ENCODE measurements around the gene ACSBG1.
A peak's percentile ranks its signal among the peaks of the same experiment; 100 is the strongest.

ACSBG1 gene

DNA sequence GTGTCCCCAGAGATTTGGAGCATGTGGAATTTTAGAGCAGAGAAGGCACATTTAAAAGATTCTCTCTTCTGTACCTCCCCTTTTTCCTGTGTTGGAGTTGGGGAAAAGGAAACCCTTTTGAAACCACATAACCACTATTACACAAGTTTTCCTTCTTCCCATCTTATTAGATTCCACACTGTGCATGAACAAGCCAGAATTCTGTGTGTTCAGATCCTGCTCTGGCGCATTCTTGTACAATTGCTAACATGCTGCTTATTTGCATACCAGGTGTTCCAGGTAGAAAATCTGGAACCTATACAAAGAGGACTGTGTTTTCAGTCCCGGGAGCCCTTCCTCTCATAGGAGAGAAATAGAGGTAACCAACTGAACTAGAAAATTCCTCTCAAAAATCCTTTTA is 100.6 kb downstream of the ACSBG1 start:
- DNase-seq (ENCODE audit: low read depth in 1 of 2, low spot score in 1 of 2) = no peak

DNA sequence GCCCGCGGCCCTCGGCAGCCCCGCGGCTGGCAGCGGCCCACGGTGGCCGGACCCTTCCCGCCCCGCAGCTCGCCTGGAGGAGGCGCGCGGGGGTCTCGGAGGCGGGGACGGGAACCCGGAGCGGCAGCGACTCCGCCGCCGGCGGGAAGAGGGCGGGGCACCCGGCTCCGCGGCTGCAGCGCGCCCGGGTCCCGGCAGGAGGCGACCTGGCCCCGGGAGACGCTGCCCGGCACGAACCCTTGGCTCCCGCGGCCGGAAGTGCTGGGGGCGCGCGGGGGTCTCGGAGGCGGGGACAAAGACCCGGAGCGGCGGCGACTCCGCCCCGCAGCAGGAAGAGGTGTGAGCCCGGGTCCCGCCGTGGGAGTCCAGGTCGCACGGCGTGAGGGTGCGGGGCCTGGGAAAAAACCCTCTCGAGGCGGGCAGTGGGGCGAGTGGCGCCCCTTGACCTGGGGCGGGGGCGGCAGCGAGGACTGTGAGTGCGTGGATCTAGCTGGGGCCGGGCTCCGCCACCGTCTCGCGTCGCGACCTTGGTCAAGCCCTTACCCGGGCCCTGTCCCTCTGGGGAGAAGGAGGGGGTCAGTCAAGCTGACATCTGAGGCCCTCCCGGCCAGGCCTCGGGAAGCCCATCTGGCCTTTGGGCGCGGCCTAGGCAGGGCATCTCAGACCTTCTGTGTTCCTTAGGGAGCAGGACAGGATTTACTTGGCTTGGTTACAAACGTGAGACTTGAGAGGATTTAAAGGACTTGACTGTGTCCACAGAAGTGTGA is 102.9 kb downstream of the ACSBG1 start, which contains the start of gene CIB2:
CIB2 (minus strand) TSS at position 151 of the 767 bp plus-strand sequence. CDS start 230 bp downstream, outside the sequence.
- peak; percentile 40 to 70 for DNase-seq (ENCODE audit: low read depth in 1 of 2, low spot score in 1 of 2)

DNA sequence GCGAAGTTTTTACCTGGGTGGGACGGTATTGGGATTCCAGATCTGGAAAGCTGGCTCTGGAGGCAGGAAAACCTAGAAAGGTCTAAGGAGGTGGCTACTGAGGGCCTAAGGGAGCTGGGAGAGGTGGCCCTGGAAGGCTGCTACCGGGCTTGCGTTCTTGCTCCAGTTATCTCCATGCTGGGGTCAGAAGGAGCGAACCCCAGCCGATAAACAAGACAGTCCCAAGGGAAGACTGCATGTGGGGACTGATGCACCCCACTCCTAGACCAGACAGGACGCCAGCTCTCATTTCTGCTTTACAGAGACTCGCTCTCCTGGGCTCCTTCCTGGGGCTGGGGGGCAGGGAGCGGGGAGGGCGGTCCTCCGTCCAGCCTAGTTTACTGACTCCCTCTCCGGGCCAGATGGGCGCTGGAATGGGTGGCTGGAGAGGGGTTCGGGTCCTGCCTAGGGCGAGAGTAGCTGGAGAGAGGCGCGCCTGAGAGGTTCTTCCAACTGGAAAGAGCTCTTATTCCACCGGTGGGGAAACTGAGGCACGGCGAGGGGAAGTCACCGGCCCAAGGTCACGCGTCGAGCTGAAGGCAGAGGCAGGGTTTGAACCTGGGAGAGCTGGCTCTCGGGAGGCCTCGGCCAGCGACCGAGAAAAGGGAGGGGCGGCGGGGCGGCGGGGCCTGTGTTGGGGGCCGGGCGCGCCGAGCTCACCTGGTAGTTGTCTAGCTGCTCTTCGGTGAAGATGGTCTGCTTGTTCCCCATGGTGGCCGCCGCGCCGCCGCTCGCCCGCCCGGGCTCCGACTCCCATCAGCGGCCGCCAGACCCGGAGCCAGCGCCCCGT is 103.7 kb downstream of the ACSBG1 start:
- no peak for DNase-seq (ENCODE audit: low read depth in 1 of 2, low spot score in 1 of 2)

DNA sequence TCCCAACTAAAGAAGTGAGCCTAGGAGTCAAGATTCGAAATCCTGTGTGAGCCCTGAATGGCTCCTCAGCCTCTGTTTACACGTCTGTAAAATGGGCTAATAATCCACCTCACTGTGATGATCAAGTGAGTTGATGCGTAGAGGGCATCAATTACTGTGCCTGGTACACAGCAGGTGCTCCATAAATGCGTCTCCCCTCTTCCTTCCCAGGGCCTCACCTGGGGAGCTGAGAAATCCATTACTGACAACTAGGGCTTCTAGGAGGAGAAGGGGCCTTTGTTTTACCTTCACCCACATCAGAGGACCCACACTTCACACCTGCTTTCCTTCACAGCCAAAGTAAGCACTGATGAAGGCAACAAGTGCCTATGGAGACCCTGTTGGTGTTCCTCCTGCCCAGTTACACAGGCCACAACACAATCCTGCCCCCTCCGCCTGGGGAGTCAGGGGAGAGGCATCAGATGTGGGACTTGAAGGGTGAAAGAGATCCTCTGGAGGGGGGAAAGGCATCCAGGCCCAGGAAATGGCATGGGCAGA is 104.5 kb downstream of the ACSBG1 start:
- no peak for DNase-seq (ENCODE audit: low read depth in 1 of 2, low spot score in 1 of 2)

DNA sequence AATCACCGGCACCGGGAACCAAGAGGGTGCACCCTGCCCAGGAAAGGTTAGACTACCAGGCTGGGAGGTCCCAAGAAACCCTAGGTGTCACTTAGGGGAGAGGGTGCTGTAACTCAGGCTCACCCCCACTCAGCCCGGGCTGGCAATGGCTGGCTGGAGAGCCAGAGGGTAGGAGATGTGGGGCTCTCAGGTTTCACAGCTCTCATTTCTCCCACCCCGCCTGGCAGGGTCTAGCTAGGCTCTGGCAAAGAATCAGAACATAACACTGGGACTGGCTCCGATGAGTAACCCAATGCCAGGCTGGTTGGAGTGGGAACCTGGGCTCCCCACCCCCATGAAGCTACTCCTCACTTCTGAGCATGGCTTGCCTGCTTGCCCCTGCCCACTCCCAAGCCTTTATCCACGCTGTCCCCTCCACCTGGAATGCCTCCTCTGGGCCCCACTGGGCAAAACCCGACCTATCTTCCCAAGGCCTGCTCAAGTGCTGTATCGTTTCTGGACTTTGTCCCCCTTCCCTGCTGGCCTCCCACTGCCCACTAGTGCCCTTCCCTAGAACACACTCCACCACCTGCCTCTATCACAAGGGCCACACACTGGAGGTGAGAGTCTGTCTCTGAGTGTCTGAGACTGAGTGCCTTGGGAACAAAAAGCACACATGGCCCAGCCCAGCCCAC is 105.2 kb downstream of the ACSBG1 start:
- no peak for DNase-seq (ENCODE audit: low read depth in 1 of 2, low spot score in 1 of 2)

DNA sequence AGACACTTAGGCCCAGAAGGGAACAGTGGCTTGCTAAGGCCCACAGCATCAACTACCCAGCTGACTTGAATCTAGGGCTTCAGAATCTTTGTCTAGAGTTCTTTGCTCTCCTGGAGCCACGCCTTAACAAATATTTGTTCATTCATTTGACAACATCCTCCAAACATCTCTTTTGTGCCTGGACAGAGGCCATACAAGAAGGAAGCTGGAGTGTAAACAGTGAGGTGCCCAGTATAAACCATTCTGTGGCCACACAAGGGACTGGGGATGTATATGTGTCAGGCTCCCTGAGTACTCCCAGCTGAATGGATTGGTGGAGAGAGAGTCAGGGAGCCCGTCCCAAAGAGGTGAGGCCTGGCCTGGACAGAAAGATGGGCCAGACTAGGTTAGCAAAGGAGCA is 106.5 kb downstream of the ACSBG1 start:
- DNase-seq (ENCODE audit: low read depth in 1 of 2, low spot score in 1 of 2) = no peak

DNA sequence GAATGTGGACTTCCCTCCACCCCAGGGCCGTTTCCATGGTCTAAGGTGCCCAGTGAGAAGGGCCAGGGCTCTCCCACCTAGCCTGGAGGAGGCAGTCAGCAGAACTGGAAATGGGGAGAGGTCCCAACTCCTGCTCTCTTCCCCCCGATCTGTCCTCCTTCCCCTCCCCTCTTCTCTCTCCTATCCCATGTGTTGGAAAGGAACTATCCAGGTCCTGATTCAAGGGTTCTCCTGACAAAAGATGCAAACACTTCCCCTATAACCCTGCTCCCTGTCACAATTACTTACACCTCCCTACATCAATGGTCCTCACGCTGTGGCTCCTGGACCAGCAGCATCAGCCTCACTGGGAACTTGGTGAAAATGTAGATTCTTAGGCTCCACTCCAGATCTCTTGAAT is 109.1 kb downstream of the ACSBG1 start:
- DNase-seq (ENCODE audit: low read depth in 1 of 2, low spot score in 1 of 2) = no peak

DNA sequence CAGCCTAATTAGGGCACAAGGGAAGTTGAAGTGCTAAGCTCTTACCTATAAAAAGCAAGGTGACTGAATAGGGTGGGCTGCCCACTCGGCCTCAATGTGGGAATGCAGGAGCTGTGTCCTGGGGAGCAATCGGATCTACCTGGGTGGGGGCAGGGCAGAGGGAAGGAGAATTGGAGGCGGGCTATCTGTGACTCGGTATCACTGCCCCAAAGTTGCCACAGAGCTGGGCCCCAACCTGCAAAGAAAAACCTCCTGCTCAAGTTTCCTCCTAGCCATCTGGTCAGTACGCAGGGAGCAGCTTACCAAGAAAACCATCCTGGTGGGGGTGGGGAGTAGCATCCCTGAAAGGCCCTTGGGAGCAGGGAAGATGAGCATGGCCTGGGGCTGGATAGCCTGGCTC is 113.8 kb downstream of the ACSBG1 start:
- no peak for DNase-seq (ENCODE audit: low read depth in 1 of 2, low spot score in 1 of 2)

All from activated T-helper 1 cell treated with anti-CD3 and anti-CD28 coated beads, Interleukin-2, amount 50 U/mL, for 16 hours (primary cell).